H1 (cell line): ENCODE data around the gene EWSR1. TPM values are rescaled to one million over a fixed set of nuclear protein-coding genes. Genes with fewer than 3 reads are reported as not detected.

Experiments used
- CTCF ChIA-PET: fragments of 300-600 bp; sonication (Branson Sonifier 250); formaldehyde crosslinking; loops from one replicate; lab custom pipeline; 2021; ENCODE audit not compliant: partially characterized antibody; lab: Charles Lee
- POLR2A ChIA-PET: fragments of 300-600 bp; sonication (Branson Sonifier 250); formaldehyde crosslinking; loops from one replicate; lab custom pipeline; 2021; ENCODE audit warnings: inconsistent platforms; ENCODE audit not compliant: partially characterized antibody; lab: Charles Lee
- DNase-seq, 2 experiments: peaks; one replicate each; pipeline versions ENCODE4 v3.0.0 to v3.0.0-alpha.2; 2010 to 2022; ENCODE audit warnings: low spot score in 2 of 2, low read depth in 1 of 2, mixed read lengths in 1 of 2
- FAIRE-seq: peaks from 2 replicates; lab custom pipeline; 2011; peaks lifted over from hg19 to GRCh38; lab: Jason Lieb, UNC
- H2AFZ ChIP-seq: 2 replicates; pipeline ENCODE4 v1.8.1; 2012; ENCODE audit warnings: low read length, inconsistent platforms
- H2AK5ac ChIP-seq: 2 replicates; pipeline ENCODE4 v1.6.1; 2013; ENCODE audit warnings: low read depth, low read length
- H2BK120ac ChIP-seq: replicated peaks from 2 replicates; pipeline ENCODE3; 2013; ENCODE audit warnings: low read depth, low read length, inconsistent platforms
- H2BK12ac ChIP-seq: 2 replicates; pipeline ENCODE4 v1.6.1; 2013; ENCODE audit warnings: low read depth, low read length
- H2BK15ac ChIP-seq: 2 replicates; pipeline ENCODE4 v1.6.1; 2013; ENCODE audit warnings: low read length
- H2BK20ac ChIP-seq: 2 replicates; pipeline ENCODE4 v1.6.1; 2013; ENCODE audit warnings: low read length
- H2BK5ac ChIP-seq: 2 replicates; pipeline ENCODE4 v1.6.1; 2013; ENCODE audit warnings: low read depth, low read length
- H3K14ac ChIP-seq: 2 replicates; pipeline ENCODE4 v1.6.1; 2013; ENCODE audit warnings: inconsistent platforms; ENCODE audit not compliant: insufficient read length
- H3K18ac ChIP-seq: 2 replicates; pipeline ENCODE4 v1.6.1; 2013; ENCODE audit warnings: low read length; ENCODE audit errors: extremely low read depth
- H3K23ac ChIP-seq: 2 replicates; pipeline ENCODE4 v1.6.1; 2013; ENCODE audit warnings: inconsistent platforms; ENCODE audit not compliant: insufficient read length
- H3K23me2 ChIP-seq: 2 replicates; pipeline ENCODE4 v1.6.1; 2013; ENCODE audit warnings: low read depth, low read length
- H3K27ac ChIP-seq: 2 replicates; pipeline ENCODE4 v1.6.1; 2011; ENCODE audit warnings: low read depth, low read length, inconsistent platforms
- H3K27me3 ChIP-seq, 4 experiments: replicated peaks in 1 of 4; 1 replicate in 1 of 4; 2 replicates in 3 of 4; pipeline versions ENCODE4 v1.6.1 to v1.8.1; 2011 to 2013; ENCODE audit warnings: low read length in 3 of 4, mild to moderate bottlenecking in 3 of 4, inconsistent platforms in 2 of 4, mixed read lengths in 2 of 4, moderate library complexity in 1 of 4; ENCODE audit not compliant: control insufficient read depth in 3 of 4, insufficient read depth in 3 of 4; ENCODE audit errors: extremely low read depth in 1 of 4
- H3K36me3 ChIP-seq, 4 experiments: 2 replicates each; pipeline versions ENCODE4 v1.6.1 to v1.8.1; 2011 to 2013; ENCODE audit warnings: mild to moderate bottlenecking in 4 of 4, low read length in 3 of 4, moderate library complexity in 2 of 4, control low read depth in 1 of 4, inconsistent platforms in 1 of 4; ENCODE audit not compliant: insufficient read depth in 4 of 4, control insufficient read depth in 2 of 4
- H3K4ac ChIP-seq: replicated peaks from 2 replicates; pipeline ENCODE3; 2013; ENCODE audit warnings: low read length, low read depth, mixed read lengths, inconsistent platforms; ENCODE audit not compliant: insufficient read length
- H3K4me1 ChIP-seq, 4 experiments: replicated peaks in 1 of 4; 1 replicate in 1 of 4; 2 replicates in 3 of 4; pipeline versions ENCODE4 v1.6.1 to v1.8.1; 2011 to 2013; ENCODE audit warnings: low read length in 3 of 4, inconsistent platforms in 2 of 4, mixed read lengths in 1 of 4; ENCODE audit not compliant: insufficient read depth in 4 of 4, control insufficient read depth in 3 of 4
- H3K4me2 ChIP-seq, 2 experiments: 2 replicates each; pipeline versions ENCODE4 v1.6.1 to v1.8.1; 2011 to 2013; ENCODE audit warnings: low read depth in 2 of 2, low read length in 2 of 2, control low read depth in 1 of 2, inconsistent platforms in 1 of 2, mild to moderate bottlenecking in 1 of 2; ENCODE audit not compliant: insufficient read depth in 1 of 2
- H3K4me3 ChIP-seq, 4 experiments: fragments of 200-600, 300-600 bp in 1 of 4; sonication (generic), shearing (Covaris generic), sonication (Bioruptor Twin) in 1 of 4; 2 replicates each; pipeline versions ENCODE4 v1.5.1 to v1.8.1; 2011 to 2016; ENCODE audit warnings: low read length in 4 of 4, low read depth in 3 of 4, control low read depth in 2 of 4, inconsistent platforms in 2 of 4, mild to moderate bottlenecking in 2 of 4, mixed read lengths in 1 of 4, moderate library complexity in 1 of 4; ENCODE audit not compliant: insufficient read depth in 2 of 4; ENCODE audit errors: extremely low read depth in 1 of 4
- H3K56ac ChIP-seq: replicated peaks from 2 replicates; pipeline ENCODE3; 2013; ENCODE audit warnings: low read depth, mild to moderate bottlenecking, mixed read lengths, low read length, inconsistent platforms; ENCODE audit not compliant: insufficient read length
- H3K79me1 ChIP-seq: 2 replicates; pipeline ENCODE4 v1.6.1; 2013; ENCODE audit warnings: low read depth, low read length, control low read depth
- H3K79me2 ChIP-seq, 2 experiments: 2 replicates each; pipeline versions ENCODE4 v1.6.1 to v1.8.1; 2012 to 2013; ENCODE audit warnings: low read length in 2 of 2, mild to moderate bottlenecking in 2 of 2, inconsistent platforms in 1 of 2; ENCODE audit not compliant: insufficient read depth in 2 of 2, control insufficient read depth in 1 of 2
- H3K9ac ChIP-seq, 4 experiments: replicated peaks in 1 of 4; 1 replicate in 1 of 4; 2 replicates in 3 of 4; pipeline versions ENCODE4 v1.6.1 to v1.8.1; 2011 to 2013; ENCODE audit warnings: low read depth in 3 of 4, low read length in 3 of 4, control low read depth in 2 of 4, mild to moderate bottlenecking in 2 of 4, moderate library complexity in 2 of 4, inconsistent platforms in 1 of 4; ENCODE audit errors: extremely low read depth in 1 of 4
- H3K9me3 ChIP-seq, 2 experiments: 2 replicates each; pipeline versions ENCODE4 v1.6.1 to v1.8.1; 2012 to 2013; ENCODE audit warnings: mild to moderate bottlenecking in 2 of 2, moderate library complexity in 2 of 2, control low read depth in 1 of 2, inconsistent platforms in 1 of 2, low read depth in 1 of 2, low read length in 1 of 2, mixed read lengths in 1 of 2; ENCODE audit not compliant: insufficient read depth in 2 of 2
- H4K20me1 ChIP-seq, 2 experiments: replicated peaks in 1 of 2; 2 replicates each; pipeline versions ENCODE3 to v1.8.1; 2011 to 2013; ENCODE audit warnings: inconsistent platforms in 2 of 2, low read length in 2 of 2, mild to moderate bottlenecking in 1 of 2; ENCODE audit not compliant: insufficient read depth in 2 of 2, control insufficient read depth in 1 of 2
- H4K5ac ChIP-seq: 2 replicates; pipeline ENCODE4 v1.6.1; 2013; ENCODE audit warnings: low read length, low read depth, mixed read lengths, inconsistent platforms; ENCODE audit not compliant: insufficient read length
- H4K8ac ChIP-seq: 2 replicates; pipeline ENCODE4 v1.8.0; 2013; ENCODE audit warnings: mild to moderate bottlenecking, moderate library complexity, low read length, inconsistent platforms; ENCODE audit not compliant: insufficient read depth; ENCODE audit errors: extremely low read depth
- H4K91ac ChIP-seq: replicated peaks from 2 replicates; pipeline ENCODE3; 2013; ENCODE audit warnings: low read length, mixed read lengths, inconsistent platforms; ENCODE audit not compliant: insufficient read length
- ATF3 ChIP-seq: IDR thresholded peaks from 2 replicates; pipeline ENCODE4 v1.6.1; 2011; ENCODE audit warnings: low read depth, mild to moderate bottlenecking, low read length; ENCODE audit not compliant: insufficient read depth
- CBX8 ChIP-seq: fragments of 300-800, 300-1000 bp; sonication (generic); IDR thresholded peaks from 2 replicates; pipeline ENCODE4 v1.7.1; 2016; ENCODE audit warnings: low read depth, low read length, borderline replicate concordance
- CREB1 ChIP-seq: IDR thresholded peaks from 2 replicates; pipeline ENCODE4 v1.6.1; 2012; ENCODE audit warnings: inconsistent platforms
- RNF2 ChIP-seq: fragments of 200-900, 300-1000 bp; sonication (generic); IDR thresholded peaks from 2 replicates; pipeline ENCODE4 v1.7.1; 2016; ENCODE audit warnings: borderline replicate concordance, low read depth, mild to moderate bottlenecking, antibody characterized with exemption, low read length; ENCODE audit not compliant: poor library complexity, severe bottlenecking; ENCODE audit errors: missing control alignments
- SIRT6 ChIP-seq: IDR thresholded peaks from one replicate; pipeline ENCODE4 v1.7.1; 2012; ENCODE audit warnings: low read length, inconsistent platforms
- SP4 ChIP-seq: IDR thresholded peaks from 2 replicates; pipeline ENCODE4 v1.6.1; 2012; ENCODE audit warnings: low read length, inconsistent platforms
- TAF1 ChIP-seq: IDR thresholded peaks from 2 replicates; pipeline ENCODE4 v1.6.1; 2011; ENCODE audit warnings: mild to moderate bottlenecking, low read depth, low read length
- WGBS, 2 experiments: shearing (Covaris generic) in 1 of 2; methylation state at CpG; one replicate each; pipeline versions ENCODE4 v1.1.6 to v1.1.7; 2013 to 2015; ENCODE audit warnings: low lambda C conversion rate in 2 of 2, mixed read lengths in 2 of 2, inconsistent platforms in 1 of 2, low coverage in 1 of 2, missing lambda C conversion rate in 1 of 2; ENCODE audit not compliant: insufficient replicate concordance in 2 of 2, insufficient coverage in 1 of 2, insufficient read length in 1 of 2; ENCODE audit errors: extremely low coverage in 1 of 2, missing lambda C conversion rate in 1 of 2; 5-methylcytosine and 5-hydroxymethylcytosine counted together
- polyA plus RNA-seq, 7 experiments: library from polyadenylated mRNA; depleted of rRNA in 3 of 7; stranded (reverse) in 5 of 7; unstranded in 2 of 7; fragments of >200 nt in 5 of 7; fragments of 200-250 nt in 2 of 7; gene quantifications; 1 replicate in 5 of 7; 2 replicates in 1 of 7; 4 replicates in 1 of 7; pipeline versions ENCODE4 v1.2.1 to v1.2.3, GENCODE V29; 2011 to 2013; ENCODE audit warnings: missing spikeins in 2 of 7, mixed read lengths in 2 of 7
- total RNA-seq: library from RNA; stranded (reverse); fragmentation: NEBNext Ultra II Directional; extraction: Animal tissue kit (Norgen Biotek cat#: 25700); gene quantifications from 2 replicates; pipeline ENCODE4 v1.2.1, GENCODE V29; 2021

Gene EWSR1
- total and polyA plus RNA-seq, 2 of the 8 experiments (the other 6 are each of a cell fraction or from before 2014, with no cell fraction given) = 387 to 930 TPM

- Histone ChIP-seq H3K4me2 (no peak overlapping the region), H3K14ac (no peak overlapping the region), H3K27ac (no peak overlapping the region), H3K23ac (no peak overlapping the region), H3K23me2 (no peaks in the 10 kb centered on the region), H4K8ac (peak overlapping the region; percentile 68), H3K79me2 (no peaks in the 10 kb centered on the region), H3K4me1 (no peaks in the 10 kb centered on the region; a peak in 1 of 7 replicates), H3K79me1 (no peaks in the 10 kb centered on the region), H3K4ac (no peak overlapping the region), H4K91ac (no peak overlapping the region), H2AK5ac (no peak overlapping the region), H2BK120ac (no peak overlapping the region), H3K9me3 (no peaks in the 10 kb centered on the region), H3K36me3 (peaks cover 4 to 11% (median 9%) of the 10 kb centered on the region in 4 experiments; a peak in 6 of 8 replicates), H2AFZ (no peak overlapping the region), H3K27me3 (no peaks in the 10 kb centered on the region), H3K9ac (no peak overlapping the region; a peak in 1 of 7 replicates), H4K5ac (no peak overlapping the region), H2BK15ac (no peak overlapping the region), H2BK5ac (no peak overlapping the region), H4K20me1 (peaks cover 3 to 5% of the 10 kb centered on the region in 2 experiments), H3K18ac (no peak overlapping the region), H2BK12ac (no peak overlapping the region), H3K4me3 (no peak overlapping the region), H3K56ac (no peak overlapping the region), H2BK20ac (no peak overlapping the region)
- FAIRE-seq = no peak
- no peak for DNase-seq
- ChIA-PET CTCF (interaction anchor here (0.9 to 3.1 kb wide), 6 partner anchors 9 to 18 kb away, joined by 3 to 14 read pairs (median 4); no protein-coding TSS in a partner anchor), POLR2A (interaction anchor here (0.9 to 1.6 kb wide), 3 partner anchors 20 to 48 kb away, joined by 3 read pairs; partner anchors contain the start of gene GAS2L1)
- TF ChIP-seq SP4 (no peak), RNF2 (no peak), SIRT6 (no peak), CREB1 (no peak), TAF1 (no peak), CBX8 (no peak), ATF3 (no peak)
- 92% methylated on average over 9 of the region's 10 CpGs; no CpG with 5 or more reads in 1 of the 2 experiments for WGBS, 2 experiments
Measured at GRCh38 chr22:29326481-29326880, 58.4 kb downstream of the EWSR1 start.
